OCI-LY1 (cell line): ENCODE data around the gene PUM1.
"Not testable (repeated sequence)": the region's sequence is repeated elsewhere in the genome, so short reads cannot be mapped to it uniquely, and the experiment has no call there.

ENCODE experiments used
- CTCF ChIP-seq: fragments of 200-600 bp; sonication (generic), shearing (Covaris generic); IDR thresholded peaks from 2 replicates; pipeline ENCODE4 v1.5.1; 2017; ENCODE audit warnings: mild to moderate bottlenecking, antibody characterized with exemption, low read length, moderate library complexity, mixed read lengths
- EZH2 ChIP-seq: fragments of 200-600 bp; sonication (generic), shearing (Covaris generic); IDR thresholded peaks from 2 replicates; pipeline ENCODE4 v1.8.0; 2017; ENCODE audit warnings: borderline replicate concordance, mixed run types, mild to moderate bottlenecking, antibody characterized with exemption, low read length, moderate library complexity, mixed read lengths

DNA sequence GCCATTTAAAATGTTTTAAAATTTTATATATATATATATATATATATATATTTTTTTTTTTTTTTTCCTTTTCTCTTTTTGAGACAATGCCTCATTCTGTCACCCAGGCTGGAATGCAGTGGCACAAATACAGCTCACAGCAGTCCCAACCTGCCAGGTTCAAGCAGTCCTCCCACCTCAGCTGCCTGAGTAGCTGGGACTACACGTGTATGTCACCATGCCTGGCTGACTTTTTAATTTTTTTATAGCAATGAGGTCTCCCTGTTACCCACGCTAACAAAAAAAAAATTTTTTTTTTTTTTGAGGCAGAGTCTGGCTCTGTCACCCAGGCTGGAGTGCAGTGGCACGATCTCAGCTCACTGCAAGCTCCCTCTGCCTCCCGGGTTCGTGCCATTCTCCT, 26.6 kb downstream of the PUM1 start:
- TF ChIP-seq EZH2, CTCF: not testable (repeated sequence)
